H9 (cell line): ENCODE data around the gene NXPH4. TPM values are rescaled to one million over a fixed set of nuclear protein-coding genes. Genes with fewer than 3 reads are reported as not detected.

Experiments used
- DNase-seq: peaks from one replicate; pipeline ENCODE4 v3.0.0-alpha.2; 2017
- H2AFZ ChIP-seq: one replicate; pipeline ENCODE4 v1.6.1; 2013; ENCODE audit warnings: mild to moderate bottlenecking, low read length, control low read depth, moderate library complexity
- H2AK5ac ChIP-seq: 2 replicates; pipeline ENCODE4 v1.6.1; 2013; ENCODE audit warnings: low read length, control low read depth, mixed read lengths; ENCODE audit not compliant: insufficient read length
- H2BK120ac ChIP-seq: one replicate; pipeline ENCODE4 v1.6.1; 2013; ENCODE audit warnings: low read depth, mild to moderate bottlenecking, low read length, control low read depth, inconsistent platforms; ENCODE audit not compliant: poor library complexity, severe bottlenecking
- H2BK12ac ChIP-seq: 2 replicates; pipeline ENCODE4 v1.6.1; 2013; ENCODE audit warnings: low read length, control low read depth, mixed read lengths, low read depth; ENCODE audit not compliant: insufficient read length
- H2BK15ac ChIP-seq: 2 replicates; pipeline ENCODE4 v1.6.1; 2013; ENCODE audit warnings: low read depth, low read length, control low read depth
- H2BK20ac ChIP-seq: one replicate; pipeline ENCODE4 v1.6.1; 2013; ENCODE audit warnings: low read depth, mild to moderate bottlenecking, low read length, control low read depth, inconsistent platforms; ENCODE audit not compliant: poor library complexity, severe bottlenecking
- H2BK5ac ChIP-seq: 2 replicates; pipeline ENCODE4 v1.6.1; 2013; ENCODE audit warnings: low read length, control low read depth, mixed read lengths; ENCODE audit not compliant: insufficient read length
- H3K14ac ChIP-seq: 2 replicates; pipeline ENCODE4 v1.6.1; 2013; ENCODE audit warnings: low read length, control low read depth; ENCODE audit not compliant: insufficient read depth
- H3K18ac ChIP-seq: 2 replicates; pipeline ENCODE4 v1.6.1; 2013; ENCODE audit warnings: low read depth, mild to moderate bottlenecking, mixed read lengths, low read length, control low read depth; ENCODE audit not compliant: insufficient read length
- H3K23ac ChIP-seq: 2 replicates; pipeline ENCODE4 v1.6.1; 2013; ENCODE audit warnings: low read length, control low read depth, mixed read lengths, low read depth; ENCODE audit not compliant: insufficient read length
- H3K23me2 ChIP-seq: 2 replicates; pipeline ENCODE4 v1.6.1; 2013; ENCODE audit warnings: low read depth, mild to moderate bottlenecking, mixed read lengths, low read length, control low read depth; ENCODE audit not compliant: insufficient read length, poor library complexity, severe bottlenecking
- H3K27ac ChIP-seq: 2 replicates; pipeline ENCODE4 v1.5.1; 2013; ENCODE audit warnings: low read length, control low read depth, mixed read lengths, low read depth; ENCODE audit not compliant: insufficient read length
- H3K27me3 ChIP-seq: 2 replicates; pipeline ENCODE4 v1.6.1; 2013; ENCODE audit warnings: low read length, control low read depth, inconsistent platforms; ENCODE audit not compliant: insufficient read depth
- H3K4ac ChIP-seq: 2 replicates; pipeline ENCODE4 v1.6.1; 2013; ENCODE audit warnings: low read depth, mild to moderate bottlenecking, control low read depth, inconsistent platforms, low read length, moderate library complexity
- H3K4me1 ChIP-seq: 2 replicates; pipeline ENCODE4 v1.6.1; 2013; ENCODE audit warnings: low read length, control low read depth, inconsistent platforms; ENCODE audit not compliant: insufficient read depth
- H3K4me2 ChIP-seq: 2 replicates; pipeline ENCODE4 v1.6.1; 2013; ENCODE audit warnings: low read length, control low read depth, mixed read lengths; ENCODE audit not compliant: insufficient read length, insufficient read depth
- H3K56ac ChIP-seq: 2 replicates; pipeline ENCODE4 v1.6.1; 2013; ENCODE audit warnings: low read depth, mild to moderate bottlenecking, mixed read lengths, low read length, control low read depth; ENCODE audit not compliant: insufficient read length
- H3K79me1 ChIP-seq: 2 replicates; pipeline ENCODE4 v1.6.1; 2013; ENCODE audit warnings: low read depth, mild to moderate bottlenecking, moderate library complexity, low read length, control low read depth, inconsistent platforms; ENCODE audit not compliant: insufficient read depth, poor library complexity, severe bottlenecking
- H3K79me2 ChIP-seq: 2 replicates; pipeline ENCODE4 v1.6.1; 2013; ENCODE audit warnings: low read length, control low read depth, inconsistent platforms; ENCODE audit not compliant: insufficient read depth
- H3K9ac ChIP-seq: 2 replicates; pipeline ENCODE4 v1.6.1; 2013; ENCODE audit warnings: low read length, control low read depth, mixed read lengths; ENCODE audit not compliant: insufficient read length; ENCODE audit errors: extremely low read depth
- H3K9me3 ChIP-seq: one replicate; pipeline ENCODE4 v1.6.1; 2013; ENCODE audit warnings: low read depth, low read length, inconsistent platforms; ENCODE audit not compliant: control insufficient read depth
- H3T11ph ChIP-seq: one replicate; pipeline ENCODE4 v1.6.1; 2013; ENCODE audit warnings: mild to moderate bottlenecking, low read length, control low read depth, inconsistent platforms
- H4K20me1 ChIP-seq: one replicate; pipeline ENCODE4 v1.6.1; 2013; ENCODE audit not compliant: control insufficient read depth, insufficient read length, insufficient read depth
- H4K5ac ChIP-seq: 2 replicates; pipeline ENCODE4 v1.6.1; 2013; ENCODE audit warnings: low read depth, mild to moderate bottlenecking, mixed read lengths, low read length, control low read depth; ENCODE audit not compliant: insufficient read length
- H4K8ac ChIP-seq: replicated peaks from 2 replicates; pipeline ENCODE4 v1.6.1; 2013; ENCODE audit warnings: low read length, control low read depth, mixed read lengths, low read depth; ENCODE audit not compliant: insufficient read length
- H4K91ac ChIP-seq: 2 replicates; pipeline ENCODE4 v1.6.1; 2013; ENCODE audit warnings: low read depth, mild to moderate bottlenecking, moderate library complexity, mixed read lengths, low read length, control low read depth; ENCODE audit not compliant: insufficient read length
- H3K27ac Mint-ChIP-seq, 3 experiments: 2 replicates in 2 of 3; 3 replicates in 1 of 3; pipeline ENCODE4 v1.8.0; 2020 to 2021; ENCODE audit warnings: mixed read lengths in 3 of 3, mild to moderate bottlenecking in 1 of 3, moderate library complexity in 1 of 3
- H3K27me3 Mint-ChIP-seq: 2 replicates; pipeline ENCODE4 v1.8.0; 2021; ENCODE audit warnings: low read depth, mild to moderate bottlenecking, moderate library complexity, mixed read lengths
- H3K36me3 Mint-ChIP-seq, 3 experiments: 2 replicates in 2 of 3; 3 replicates in 1 of 3; pipeline ENCODE4 v1.8.0; 2020 to 2021; ENCODE audit warnings: low read depth in 3 of 3, mixed read lengths in 3 of 3; ENCODE audit not compliant: insufficient read depth in 1 of 3
- H3K4me1 Mint-ChIP-seq, 2 experiments: 2 replicates each; pipeline ENCODE4 v1.8.0; 2020; ENCODE audit warnings: mixed read lengths in 2 of 2
- H3K4me3 Mint-ChIP-seq, 2 experiments: 2 replicates in 1 of 2; 3 replicates in 1 of 2; pipeline ENCODE4 v1.8.0; 2020 to 2021; ENCODE audit warnings: mild to moderate bottlenecking in 2 of 2, mixed read lengths in 2 of 2, moderate library complexity in 1 of 2
- H3K9me3 Mint-ChIP-seq, 2 experiments: 2 replicates in 1 of 2; 3 replicates in 1 of 2; pipeline ENCODE4 v1.8.0; 2020; ENCODE audit warnings: mild to moderate bottlenecking in 2 of 2, mixed read lengths in 2 of 2, moderate library complexity in 1 of 2
- WGBS: extraction: QIAGEN DNeasy Blood & Tissue Kit; methylation state at CpG from one replicate; pipeline ENCODE4 v1.1.7; 2013; ENCODE audit warnings: missing lambda C conversion rate, low lambda C conversion rate, mixed read lengths; ENCODE audit not compliant: insufficient read length; ENCODE audit errors: extremely low coverage; 5-methylcytosine and 5-hydroxymethylcytosine counted together
- total RNA-seq: library from RNA; stranded (reverse); gene quantifications from 2 replicates; pipeline ENCODE4 v1.2.1, GENCODE V29; 2021
- TF ChIP-seq, protein P1 (sequence below): fragments of 200-600 bp; sonication (generic); conservative IDR thresholded peaks from 3 replicates; pipeline ENCODE4 v1.8.0; 2021; ENCODE audit warnings: antibody characterized with exemption, mild to moderate bottlenecking

NXPH4 gene
- total RNA-seq, 1 experiment from 2014 or later = 2.1 TPM

DNA sequence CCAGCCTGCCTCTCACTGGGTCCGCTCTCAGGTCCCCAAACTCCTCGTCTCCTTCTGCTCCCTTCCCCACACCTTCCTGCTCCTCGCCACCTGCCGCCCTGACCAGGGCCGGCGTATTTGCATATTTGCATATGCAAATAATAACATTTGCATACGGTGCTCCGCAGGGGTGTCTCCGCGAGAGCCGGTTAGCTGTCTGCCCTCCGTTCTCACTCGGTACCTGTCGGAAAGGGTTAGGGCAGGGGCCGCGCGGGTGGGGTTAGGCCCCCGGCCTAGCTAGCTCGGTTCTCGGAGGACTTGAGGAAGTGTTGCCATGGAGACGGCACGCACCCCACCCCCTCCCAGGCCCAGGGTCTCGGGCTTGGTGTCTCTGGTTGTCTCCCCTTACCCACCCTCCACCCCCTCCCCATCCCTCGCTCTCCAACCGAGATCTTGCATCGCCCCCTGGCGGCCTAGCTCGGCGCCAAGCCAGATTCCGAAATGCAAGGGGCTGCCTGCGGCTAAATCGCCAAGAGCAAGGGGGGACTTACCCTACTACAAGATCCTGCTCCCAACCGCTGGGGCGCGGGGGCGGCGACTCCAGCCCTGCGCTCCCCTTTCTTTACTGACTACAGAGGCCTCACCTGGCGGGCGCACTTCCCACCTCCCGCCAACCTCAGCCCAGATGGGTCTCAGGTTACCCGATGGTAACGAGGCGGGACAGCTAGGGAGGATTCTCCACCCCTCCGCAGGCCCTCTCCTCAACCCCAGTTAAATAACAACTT, 26.3 kb downstream of the NXPH4 start:
- H3K27ac Mint-ChIP-seq = peak overlapping the region; percentile 77 to 92 (median 88); a peak in 4 of 7 replicates

More for the DNA sequence above, 26.3 kb downstream of the NXPH4 start:
- no peak overlapping the region for H2BK12ac ChIP-seq
- no peak overlapping the region for H2BK120ac ChIP-seq
- H3K4me2 ChIP-seq = peak overlapping the region; percentile 44
- no peak overlapping the region for H4K5ac ChIP-seq
- H3K56ac ChIP-seq = no peak overlapping the region
- Mint-ChIP-seq H3K9me3 (no peaks in the 10 kb centered on the region), H3K4me1 (peaks cover 53 to 65% of the 10 kb centered on the region in 2 experiments), H3K4me3 (peak overlapping the region; percentile 74 to 84), H3K27me3 (peaks cover 67% of the 10 kb centered on the region), H3K36me3 (peaks cover 0 to 3% (median 2%) of the 10 kb centered on the region in 3 experiments; a peak in 2 of 7 replicates)
- no peak overlapping the region for H4K8ac ChIP-seq
- H2AFZ ChIP-seq = no peak overlapping the region
- H2BK15ac ChIP-seq = no peak overlapping the region
- no peak overlapping the region for H3T11ph ChIP-seq
- TF ChIP-seq, protein P1, sequence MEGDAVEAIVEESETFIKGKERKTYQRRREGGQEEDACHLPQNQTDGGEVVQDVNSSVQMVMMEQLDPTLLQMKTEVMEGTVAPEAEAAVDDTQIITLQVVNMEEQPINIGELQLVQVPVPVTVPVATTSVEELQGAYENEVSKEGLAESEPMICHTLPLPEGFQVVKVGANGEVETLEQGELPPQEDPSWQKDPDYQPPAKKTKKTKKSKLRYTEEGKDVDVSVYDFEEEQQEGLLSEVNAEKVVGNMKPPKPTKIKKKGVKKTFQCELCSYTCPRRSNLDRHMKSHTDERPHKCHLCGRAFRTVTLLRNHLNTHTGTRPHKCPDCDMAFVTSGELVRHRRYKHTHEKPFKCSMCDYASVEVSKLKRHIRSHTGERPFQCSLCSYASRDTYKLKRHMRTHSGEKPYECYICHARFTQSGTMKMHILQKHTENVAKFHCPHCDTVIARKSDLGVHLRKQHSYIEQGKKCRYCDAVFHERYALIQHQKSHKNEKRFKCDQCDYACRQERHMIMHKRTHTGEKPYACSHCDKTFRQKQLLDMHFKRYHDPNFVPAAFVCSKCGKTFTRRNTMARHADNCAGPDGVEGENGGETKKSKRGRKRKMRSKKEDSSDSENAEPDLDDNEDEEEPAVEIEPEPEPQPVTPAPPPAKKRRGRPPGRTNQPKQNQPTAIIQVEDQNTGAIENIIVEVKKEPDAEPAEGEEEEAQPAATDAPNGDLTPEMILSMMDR = peak; percentile 80
- H3K9ac ChIP-seq = no peak overlapping the region
- no CpG with 5 or more reads among the region's 45 CpGs for WGBS
- no peak overlapping the region for H3K18ac ChIP-seq
- no peaks in the 10 kb centered on the region for H3K79me1 ChIP-seq
- H3K9me3 ChIP-seq = no peaks in the 10 kb centered on the region
- H2BK20ac ChIP-seq = no peak overlapping the region
- no peak overlapping the region for H2BK5ac ChIP-seq
- H3K14ac ChIP-seq = no peak overlapping the region
- no peak overlapping the region for H3K4ac ChIP-seq
- peaks cover 28% of the 10 kb centered on the region for H3K23me2 ChIP-seq
- no peak overlapping the region for H2AK5ac ChIP-seq
- DNase-seq = peak; percentile 96
- no peak overlapping the region for H4K91ac ChIP-seq
- no peaks in the 10 kb centered on the region for H4K20me1 ChIP-seq
- no peak overlapping the region for H3K27ac ChIP-seq
- H3K4me1 ChIP-seq = 0 out of 2 replicates have a peak, but pooled peaks cover 4% of the 10 kb centered on the region
- H3K27me3 ChIP-seq = peaks cover 36% of the 10 kb centered on the region
- H3K23ac ChIP-seq = no peak overlapping the region
- no peaks in the 10 kb centered on the region for H3K79me2 ChIP-seq
